ENCODE data around the gene XXYLT1. TPM values are rescaled to one million over a fixed set of nuclear protein-coding genes. Genes with fewer than 3 reads are reported as not detected.

XXYLT1 gene
- total RNA-seq, 3 donors from 2014 or later: 7.2 to 13.0 (median 10.8) TPM

- Histone ChIP-seq H3K4me3 (no peak overlapping the region), H3K27ac (peak overlapping the region in 1 of 2 donors; percentile 21), H3K36me3 (no peaks in the 10 kb centered on the region), H3K27me3 (no peaks in the 10 kb centered on the region), H3K4me1 (peaks cover 0 to 6% of the 10 kb centered on the region in 2 donors), H3K9me3 (no peaks in the 10 kb centered on the region)
- no peak for DNase-seq (ENCODE audit: low spot score in 2 of 2)
- intact Hi-C loops (cut with DNase I; ENCODE audit: low total_unique reads): no loop called here
- TF ChIP-seq POLR2AphosphoS5 (IDR thresholded peaks at IDR 0.05): no peak
- no peak for TF ChIP-seq POLR2A (IDR thresholded peaks at IDR 0.05)
- TF ChIP-seq CTCF (IDR thresholded peaks at IDR 0.05): no peak
These were observed 13.2 kb downstream of the XXYLT1 start for GRCh38 chr3:195257454-195258448.

- TF ChIP-seq POLR2AphosphoS5 (IDR thresholded peaks at IDR 0.05) (no peak), CTCF (IDR thresholded peaks at IDR 0.05) (no peak), POLR2A (IDR thresholded peaks at IDR 0.05) (no peak)
- Histone ChIP-seq H3K36me3 (no peaks in the 10 kb centered on the region), H3K9me3 (no peaks in the 10 kb centered on the region), H3K27ac (no peak overlapping the region), H3K27me3 (no peaks in the 10 kb centered on the region), H3K4me3 (no peak overlapping the region), H3K4me1 (peaks cover 0 to 6% of the 10 kb centered on the region in 2 donors)
- intact Hi-C loops (cut with DNase I; ENCODE audit: low total_unique reads): no loop called here
- DNase-seq (ENCODE audit: low spot score in 2 of 2): no peak
These were observed 14.1 kb downstream of the XXYLT1 start for GRCh38 chr3:195256639-195257453.

GRCh38 chr3:195255571-195256501 lies 15.1 kb downstream of the XXYLT1 start:
- Histone ChIP-seq H3K4me1 (peaks cover 0 to 6% of the 10 kb centered on the region in 2 donors), H3K9me3 (no peaks in the 10 kb centered on the region), H3K27ac (no peak overlapping the region), H3K36me3 (no peaks in the 10 kb centered on the region), H3K4me3 (no peak overlapping the region), H3K27me3 (no peaks in the 10 kb centered on the region)
- intact Hi-C loops (cut with DNase I; ENCODE audit: low total_unique reads): no loop called here
- DNase-seq (ENCODE audit: low spot score in 2 of 2): no peak
- no peak for TF ChIP-seq POLR2AphosphoS5 (IDR thresholded peaks at IDR 0.05)
- no peak for TF ChIP-seq POLR2A (IDR thresholded peaks at IDR 0.05)
- TF ChIP-seq CTCF (IDR thresholded peaks at IDR 0.05): no peak

- intact Hi-C loops (cut with DNase I; ENCODE audit: low total_unique reads): no loop called here
- Histone ChIP-seq H3K9me3 (no peaks in the 10 kb centered on the region), H3K4me3 (no peak overlapping the region), H3K27ac (no peak overlapping the region), H3K27me3 (no peaks in the 10 kb centered on the region), H3K4me1 (peaks cover 0 to 6% of the 10 kb centered on the region in 2 donors), H3K36me3 (no peaks in the 10 kb centered on the region)
- no peak for DNase-seq (ENCODE audit: low spot score in 2 of 2)
- TF ChIP-seq POLR2A (IDR thresholded peaks at IDR 0.05) (no peak), CTCF (IDR thresholded peaks at IDR 0.05) (no peak), POLR2AphosphoS5 (IDR thresholded peaks at IDR 0.05) (no peak)
These were observed 15.8 kb downstream of the XXYLT1 start for GRCh38 chr3:195255176-195255500.
